ENCODE data around the gene BLACAT1.

GRCh38 chr1:205504311-205505075 is 48.6 kb upstream of the BLACAT1 start, which contains the start of gene CDK18:
- TF ChIP-seq SMC3 (IDR thresholded peaks at IDR 0.05; ENCODE audit: low read depth, low read length) = no peak
- TF ChIP-seq, protein P1, sequence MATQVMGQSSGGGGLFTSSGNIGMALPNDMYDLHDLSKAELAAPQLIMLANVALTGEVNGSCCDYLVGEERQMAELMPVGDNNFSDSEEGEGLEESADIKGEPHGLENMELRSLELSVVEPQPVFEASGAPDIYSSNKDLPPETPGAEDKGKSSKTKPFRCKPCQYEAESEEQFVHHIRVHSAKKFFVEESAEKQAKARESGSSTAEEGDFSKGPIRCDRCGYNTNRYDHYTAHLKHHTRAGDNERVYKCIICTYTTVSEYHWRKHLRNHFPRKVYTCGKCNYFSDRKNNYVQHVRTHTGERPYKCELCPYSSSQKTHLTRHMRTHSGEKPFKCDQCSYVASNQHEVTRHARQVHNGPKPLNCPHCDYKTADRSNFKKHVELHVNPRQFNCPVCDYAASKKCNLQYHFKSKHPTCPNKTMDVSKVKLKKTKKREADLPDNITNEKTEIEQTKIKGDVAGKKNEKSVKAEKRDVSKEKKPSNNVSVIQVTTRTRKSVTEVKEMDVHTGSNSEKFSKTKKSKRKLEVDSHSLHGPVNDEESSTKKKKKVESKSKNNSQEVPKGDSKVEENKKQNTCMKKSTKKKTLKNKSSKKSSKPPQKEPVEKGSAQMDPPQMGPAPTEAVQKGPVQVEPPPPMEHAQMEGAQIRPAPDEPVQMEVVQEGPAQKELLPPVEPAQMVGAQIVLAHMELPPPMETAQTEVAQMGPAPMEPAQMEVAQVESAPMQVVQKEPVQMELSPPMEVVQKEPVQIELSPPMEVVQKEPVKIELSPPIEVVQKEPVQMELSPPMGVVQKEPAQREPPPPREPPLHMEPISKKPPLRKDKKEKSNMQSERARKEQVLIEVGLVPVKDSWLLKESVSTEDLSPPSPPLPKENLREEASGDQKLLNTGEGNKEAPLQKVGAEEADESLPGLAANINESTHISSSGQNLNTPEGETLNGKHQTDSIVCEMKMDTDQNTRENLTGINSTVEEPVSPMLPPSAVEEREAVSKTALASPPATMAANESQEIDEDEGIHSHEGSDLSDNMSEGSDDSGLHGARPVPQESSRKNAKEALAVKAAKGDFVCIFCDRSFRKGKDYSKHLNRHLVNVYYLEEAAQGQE (IDR thresholded peaks at IDR 0.05; ENCODE audit: low read depth, low read length) = no peak
- no peak for TF ChIP-seq EP300 (IDR thresholded peaks at IDR 0.05; ENCODE audit: borderline replicate concordance in 1 of 2, low read depth in 1 of 2, low read length in 1 of 2)
- TF ChIP-seq CHD2 (IDR thresholded peaks at IDR 0.05; ENCODE audit: low read length, partially characterized antibody) = no peak
- TF ChIP-seq SIN3A (IDR thresholded peaks at IDR 0.05; ENCODE audit: borderline replicate concordance, low read depth, low read length) = no peak
- TF ChIP-seq ZBTB33 (IDR thresholded peaks at IDR 0.05; ENCODE audit: borderline replicate concordance, low read depth) = no peak
- no peak for TF ChIP-seq MXI1 (IDR thresholded peaks at IDR 0.05; ENCODE audit: low read depth, low read length)
- TF ChIP-seq TAF1 (IDR thresholded peaks at IDR 0.05; ENCODE audit: borderline replicate concordance, low read depth, low read length) = no peak
- TF ChIP-seq POLR2AphosphoS5 (IDR thresholded peaks at IDR 0.05; ENCODE audit: low read depth, low read length) = no peak
- no peak for TF ChIP-seq EZH2phosphoT487 (IDR thresholded peaks at IDR 0.05; ENCODE audit: borderline replicate concordance, low read depth)
- TF ChIP-seq, protein P2, sequence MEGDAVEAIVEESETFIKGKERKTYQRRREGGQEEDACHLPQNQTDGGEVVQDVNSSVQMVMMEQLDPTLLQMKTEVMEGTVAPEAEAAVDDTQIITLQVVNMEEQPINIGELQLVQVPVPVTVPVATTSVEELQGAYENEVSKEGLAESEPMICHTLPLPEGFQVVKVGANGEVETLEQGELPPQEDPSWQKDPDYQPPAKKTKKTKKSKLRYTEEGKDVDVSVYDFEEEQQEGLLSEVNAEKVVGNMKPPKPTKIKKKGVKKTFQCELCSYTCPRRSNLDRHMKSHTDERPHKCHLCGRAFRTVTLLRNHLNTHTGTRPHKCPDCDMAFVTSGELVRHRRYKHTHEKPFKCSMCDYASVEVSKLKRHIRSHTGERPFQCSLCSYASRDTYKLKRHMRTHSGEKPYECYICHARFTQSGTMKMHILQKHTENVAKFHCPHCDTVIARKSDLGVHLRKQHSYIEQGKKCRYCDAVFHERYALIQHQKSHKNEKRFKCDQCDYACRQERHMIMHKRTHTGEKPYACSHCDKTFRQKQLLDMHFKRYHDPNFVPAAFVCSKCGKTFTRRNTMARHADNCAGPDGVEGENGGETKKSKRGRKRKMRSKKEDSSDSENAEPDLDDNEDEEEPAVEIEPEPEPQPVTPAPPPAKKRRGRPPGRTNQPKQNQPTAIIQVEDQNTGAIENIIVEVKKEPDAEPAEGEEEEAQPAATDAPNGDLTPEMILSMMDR (IDR thresholded peaks at IDR 0.05) = no peak
